ENCODE data around the gene UBE2N. TPM values are rescaled to one million over a fixed set of nuclear protein-coding genes. Genes with fewer than 3 reads are reported as not detected.

UBE2N gene
- total and polyA plus RNA-seq, 2 donors (not counting 3 experiments of a cell fraction or from before 2014, with no cell fraction given) = 59.2 to 125 TPM

GRCh38 chr12:93443576-93443975, 1.8 kb upstream of the UBE2N start:
- no peak for FAIRE-seq
- Histone ChIP-seq H4K20me1 (replicated peaks; ENCODE audit: control insufficient read depth, extremely low read depth, insufficient read depth, low read length) (no peaks in the 10 kb centered on the region), H3K4me1 (ENCODE audit: control insufficient read depth, extremely low read depth, insufficient read depth, low read length) (peaks cover 22% of the 10 kb centered on the region), H3K27me3 (ENCODE audit: control insufficient read depth in 2 of 2, insufficient read depth in 2 of 2, low read length in 2 of 2) (no peaks in the 10 kb centered on the region), H3K9me3 (replicated peaks; ENCODE audit: control insufficient read depth, insufficient read depth, low read length) (no peaks in the 10 kb centered on the region), H3K4me2 (ENCODE audit: insufficient read depth, low read length) (no peak overlapping the region), H3K9ac (replicated peaks; ENCODE audit: extremely low read depth, insufficient read depth, low read length) (no peak overlapping the region), H3K79me2 (ENCODE audit: control insufficient read depth, insufficient read depth, low read length) (peaks cover 31% of the 10 kb centered on the region), H3K27ac (ENCODE audit: insufficient read depth, low read depth, low read length) (no peak overlapping the region), H3K9me1 (replicated peaks; ENCODE audit: control insufficient read depth, extremely low read depth, insufficient read depth, low read length) (no peaks in the 10 kb centered on the region), H2AFZ (ENCODE audit: low read depth, low read length) (no peak overlapping the region), H3K4me3 (replicated peaks in 1 of 3; ENCODE audit: insufficient read depth in 1 of 3, low read depth in 1 of 3, low read length in 3 of 3) (no peak overlapping the region), H3K36me3 (ENCODE audit: control insufficient read depth in 2 of 2, extremely low read depth in 1 of 2, insufficient read depth in 2 of 2, low read length in 2 of 2) (no peaks in the 10 kb centered on the region)
- TF ChIP-seq JUN (IDR thresholded peaks at IDR 0.05; ENCODE audit: borderline replicate concordance, insufficient read depth, insufficient read length, low read depth) (no peak), POLR2A (IDR thresholded peaks at IDR 0.05; ENCODE audit: low read depth, low read length) (no peak), CTCF (IDR thresholded peaks at IDR 0.05; ENCODE audit: extremely low read depth in 1 of 2, insufficient read depth in 1 of 2, low read depth in 1 of 2, low read length in 2 of 2) (no peak), GATA2 (IDR thresholded peaks at IDR 0.05; ENCODE audit: insufficient read depth, insufficient read length, low read depth, low read length) (no peak), POLR2AphosphoS5 (IDR thresholded peaks at IDR 0.05; ENCODE audit: insufficient read depth, low read depth, low read length) (no peak), FOS (IDR thresholded peaks at IDR 0.05; ENCODE audit: borderline replicate concordance, insufficient read depth, low read length) (no peak), EZH2 (IDR thresholded peaks at IDR 0.05; ENCODE audit: borderline replicate concordance, low read depth, low read length, severe bottlenecking) (no peak), MYC (IDR thresholded peaks at IDR 0.05; ENCODE audit: low read depth, low read length) (no peak)
- TF ChIP-seq, protein P1, sequence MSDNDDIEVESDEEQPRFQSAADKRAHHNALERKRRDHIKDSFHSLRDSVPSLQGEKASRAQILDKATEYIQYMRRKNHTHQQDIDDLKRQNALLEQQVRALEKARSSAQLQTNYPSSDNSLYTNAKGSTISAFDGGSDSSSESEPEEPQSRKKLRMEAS (IDR thresholded peaks at IDR 0.05; ENCODE audit: insufficient read depth, insufficient read length) = no peak
- intact Hi-C loops (cut with micrococcal nuclease) (loop anchor here (2.0 kb wide), 1 partner anchor 657 kb away; no protein-coding TSS in a partner anchor), dilution Hi-C loops (cut with MboI; ENCODE audit: extremely low pct_ligation_motif_present, low sequenced_read_pairs) (no loop called here)
- CTCF ChIA-PET = interaction anchor here (2.4 kb wide), 1 partner anchor 24 kb away, joined by 8 read pairs; no protein-coding TSS in a partner anchor
- POLR2A ChIA-PET = no interaction called here
- no TSS peak for BruUV-seq (replicated peaks)
- DNase-seq (ENCODE audit: low read depth, low spot score) = no peak

Measured in endothelial cell of umbilical vein (primary cell).